ENCODE results near the gene RAD51B. TPM values are rescaled to one million over a fixed set of nuclear protein-coding genes. Genes with fewer than 3 reads are reported as not detected.

Gene RAD51B
- total RNA-seq, 1 experiment from 2014 or later, result 16.7 TPM

DNA sequence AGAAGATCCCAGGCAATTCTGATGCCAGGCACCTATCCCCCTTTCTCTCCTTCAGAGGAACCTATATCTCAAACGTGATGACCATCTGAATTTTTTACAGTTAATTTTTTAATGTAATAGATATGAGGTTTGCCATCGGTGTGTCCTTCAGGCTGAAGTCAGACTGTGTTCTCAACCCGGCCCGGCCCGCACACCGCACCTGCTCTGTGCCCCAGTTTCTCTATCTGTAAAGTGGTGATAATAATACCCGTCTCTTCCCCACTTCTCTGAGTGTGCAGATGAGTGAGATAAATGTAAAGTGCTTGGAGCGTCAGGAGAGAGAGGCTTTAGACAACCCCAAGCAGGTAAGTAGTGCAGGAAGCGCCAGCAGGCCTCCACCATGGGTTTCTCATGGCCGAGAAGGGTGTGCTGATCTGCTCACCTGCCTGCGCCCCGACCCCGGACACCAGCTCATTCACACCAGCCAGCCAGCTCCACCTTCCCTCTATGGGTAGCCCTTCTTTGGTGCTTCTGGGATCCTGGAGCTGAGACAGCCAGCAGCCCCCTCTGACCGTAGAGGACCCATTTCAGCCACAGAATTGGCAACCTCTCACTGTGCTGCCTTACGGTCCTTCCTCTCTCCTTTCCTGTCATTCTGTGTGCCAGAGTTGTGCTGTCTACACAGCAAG is 893.3 kb downstream of the RAD51B start:
- Histone ChIP-seq H4K20me1 (ENCODE audit: control insufficient read depth, insufficient read depth, insufficient read length) (no peaks in the 10 kb centered on the region), H2BK120ac (ENCODE audit: low read depth, low read length, poor library complexity, severe bottlenecking) (no peak overlapping the region), H3K18ac (ENCODE audit: insufficient read length, low read depth, low read length) (no peak overlapping the region), H3K56ac (ENCODE audit: insufficient read length, low read depth, low read length) (no peak overlapping the region), H4K5ac (ENCODE audit: insufficient read length, low read depth, low read length) (no peak overlapping the region), H3K79me1 (ENCODE audit: insufficient read depth, low read depth, low read length, poor library complexity, severe bottlenecking) (no peaks in the 10 kb centered on the region), H3K4me1 (ENCODE audit: insufficient read depth, low read length) (no peaks in the 10 kb centered on the region), H3K27ac (ENCODE audit: insufficient read length, low read depth, low read length) (no peak overlapping the region), H3K27me3 (ENCODE audit: insufficient read depth, low read length) (no peaks in the 10 kb centered on the region), H3K9me3 (ENCODE audit: control insufficient read depth, low read depth, low read length) (no peaks in the 10 kb centered on the region), H2BK15ac (ENCODE audit: low read depth, low read length) (no peak overlapping the region), H2BK20ac (ENCODE audit: low read depth, low read length, poor library complexity, severe bottlenecking) (no peak overlapping the region), H3T11ph (ENCODE audit: low read length) (no peak overlapping the region), H4K8ac (replicated peaks; ENCODE audit: insufficient read length, low read depth, low read length) (no peak overlapping the region), H2BK5ac (ENCODE audit: insufficient read length, low read length) (no peak overlapping the region), H3K14ac (ENCODE audit: insufficient read depth, low read length) (no peak overlapping the region), H3K79me2 (ENCODE audit: insufficient read depth, low read length) (no peaks in the 10 kb centered on the region), H4K91ac (ENCODE audit: insufficient read length, low read depth, low read length) (no peak overlapping the region), H2BK12ac (ENCODE audit: insufficient read length, low read depth, low read length) (no peak overlapping the region), H3K23ac (ENCODE audit: insufficient read length, low read depth, low read length) (no peak overlapping the region), H2AK5ac (ENCODE audit: insufficient read length, low read length) (no peak overlapping the region), H3K4ac (ENCODE audit: low read depth, low read length) (no peak overlapping the region), H3K4me2 (ENCODE audit: insufficient read depth, insufficient read length, low read length) (no peak overlapping the region), H3K23me2 (ENCODE audit: insufficient read length, low read depth, low read length, poor library complexity, severe bottlenecking) (no peaks in the 10 kb centered on the region), H3K9ac (ENCODE audit: extremely low read depth, insufficient read length, low read length) (no peak overlapping the region), H2AFZ (ENCODE audit: low read length) (no peak overlapping the region)
- WGBS (ENCODE audit: extremely low coverage, insufficient read length, low lambda C conversion rate), result no CpG with 5 or more reads among the region's 15 CpGs
- DNase-seq, result peak; percentile 14
- H3K9me3 Mint-ChIP-seq, result no peaks in the 10 kb centered on the region
- no peaks in the 10 kb centered on the region for H3K36me3 Mint-ChIP-seq (ENCODE audit: insufficient read depth in 1 of 3, low read depth in 3 of 3)
- TF ChIP-seq, protein P1, sequence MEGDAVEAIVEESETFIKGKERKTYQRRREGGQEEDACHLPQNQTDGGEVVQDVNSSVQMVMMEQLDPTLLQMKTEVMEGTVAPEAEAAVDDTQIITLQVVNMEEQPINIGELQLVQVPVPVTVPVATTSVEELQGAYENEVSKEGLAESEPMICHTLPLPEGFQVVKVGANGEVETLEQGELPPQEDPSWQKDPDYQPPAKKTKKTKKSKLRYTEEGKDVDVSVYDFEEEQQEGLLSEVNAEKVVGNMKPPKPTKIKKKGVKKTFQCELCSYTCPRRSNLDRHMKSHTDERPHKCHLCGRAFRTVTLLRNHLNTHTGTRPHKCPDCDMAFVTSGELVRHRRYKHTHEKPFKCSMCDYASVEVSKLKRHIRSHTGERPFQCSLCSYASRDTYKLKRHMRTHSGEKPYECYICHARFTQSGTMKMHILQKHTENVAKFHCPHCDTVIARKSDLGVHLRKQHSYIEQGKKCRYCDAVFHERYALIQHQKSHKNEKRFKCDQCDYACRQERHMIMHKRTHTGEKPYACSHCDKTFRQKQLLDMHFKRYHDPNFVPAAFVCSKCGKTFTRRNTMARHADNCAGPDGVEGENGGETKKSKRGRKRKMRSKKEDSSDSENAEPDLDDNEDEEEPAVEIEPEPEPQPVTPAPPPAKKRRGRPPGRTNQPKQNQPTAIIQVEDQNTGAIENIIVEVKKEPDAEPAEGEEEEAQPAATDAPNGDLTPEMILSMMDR (conservative IDR thresholded peaks at IDR 0.05), result no peak
- H3K27ac Mint-ChIP-seq, result no peak overlapping the region; a peak in 1 of 7 replicates
- H3K4me1 Mint-ChIP-seq, result peaks cover 0 to 4% of the 10 kb centered on the region in 2 experiments; a peak in 2 of 4 replicates
- H3K4me3 Mint-ChIP-seq, result peak overlapping the region in 1 of 2 experiments; percentile 30; a peak in 1 of 5 replicates
- H3K27me3 Mint-ChIP-seq (ENCODE audit: low read depth), result peaks cover 3% of the 10 kb centered on the region
